Activated CD4-positive, alpha-beta T cell treated with anti-CD3 and anti-CD28 coated beads, Interleukin-2, amount 50 U/mL, for 48 hours (primary cell): Measurements from ENCODE around the gene DISP3.

Experiments
- DNase-seq, 2 experiments: peaks; one replicate each; pipeline ENCODE4 v3.0.0-alpha.2; 2020

The DISP3 gene, protein sequence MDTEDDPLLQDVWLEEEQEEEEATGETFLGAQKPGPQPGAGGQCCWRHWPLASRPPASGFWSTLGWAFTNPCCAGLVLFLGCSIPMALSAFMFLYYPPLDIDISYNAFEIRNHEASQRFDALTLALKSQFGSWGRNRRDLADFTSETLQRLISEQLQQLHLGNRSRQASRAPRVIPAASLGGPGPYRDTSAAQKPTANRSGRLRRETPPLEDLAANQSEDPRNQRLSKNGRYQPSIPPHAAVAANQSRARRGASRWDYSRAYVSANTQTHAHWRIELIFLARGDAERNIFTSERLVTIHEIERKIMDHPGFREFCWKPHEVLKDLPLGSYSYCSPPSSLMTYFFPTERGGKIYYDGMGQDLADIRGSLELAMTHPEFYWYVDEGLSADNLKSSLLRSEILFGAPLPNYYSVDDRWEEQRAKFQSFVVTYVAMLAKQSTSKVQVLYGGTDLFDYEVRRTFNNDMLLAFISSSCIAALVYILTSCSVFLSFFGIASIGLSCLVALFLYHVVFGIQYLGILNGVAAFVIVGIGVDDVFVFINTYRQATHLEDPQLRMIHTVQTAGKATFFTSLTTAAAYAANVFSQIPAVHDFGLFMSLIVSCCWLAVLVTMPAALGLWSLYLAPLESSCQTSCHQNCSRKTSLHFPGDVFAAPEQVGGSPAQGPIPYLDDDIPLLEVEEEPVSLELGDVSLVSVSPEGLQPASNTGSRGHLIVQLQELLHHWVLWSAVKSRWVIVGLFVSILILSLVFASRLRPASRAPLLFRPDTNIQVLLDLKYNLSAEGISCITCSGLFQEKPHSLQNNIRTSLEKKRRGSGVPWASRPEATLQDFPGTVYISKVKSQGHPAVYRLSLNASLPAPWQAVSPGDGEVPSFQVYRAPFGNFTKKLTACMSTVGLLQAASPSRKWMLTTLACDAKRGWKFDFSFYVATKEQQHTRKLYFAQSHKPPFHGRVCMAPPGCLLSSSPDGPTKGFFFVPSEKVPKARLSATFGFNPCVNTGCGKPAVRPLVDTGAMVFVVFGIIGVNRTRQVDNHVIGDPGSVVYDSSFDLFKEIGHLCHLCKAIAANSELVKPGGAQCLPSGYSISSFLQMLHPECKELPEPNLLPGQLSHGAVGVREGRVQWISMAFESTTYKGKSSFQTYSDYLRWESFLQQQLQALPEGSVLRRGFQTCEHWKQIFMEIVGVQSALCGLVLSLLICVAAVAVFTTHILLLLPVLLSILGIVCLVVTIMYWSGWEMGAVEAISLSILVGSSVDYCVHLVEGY (N-terminal part only)

DNA sequence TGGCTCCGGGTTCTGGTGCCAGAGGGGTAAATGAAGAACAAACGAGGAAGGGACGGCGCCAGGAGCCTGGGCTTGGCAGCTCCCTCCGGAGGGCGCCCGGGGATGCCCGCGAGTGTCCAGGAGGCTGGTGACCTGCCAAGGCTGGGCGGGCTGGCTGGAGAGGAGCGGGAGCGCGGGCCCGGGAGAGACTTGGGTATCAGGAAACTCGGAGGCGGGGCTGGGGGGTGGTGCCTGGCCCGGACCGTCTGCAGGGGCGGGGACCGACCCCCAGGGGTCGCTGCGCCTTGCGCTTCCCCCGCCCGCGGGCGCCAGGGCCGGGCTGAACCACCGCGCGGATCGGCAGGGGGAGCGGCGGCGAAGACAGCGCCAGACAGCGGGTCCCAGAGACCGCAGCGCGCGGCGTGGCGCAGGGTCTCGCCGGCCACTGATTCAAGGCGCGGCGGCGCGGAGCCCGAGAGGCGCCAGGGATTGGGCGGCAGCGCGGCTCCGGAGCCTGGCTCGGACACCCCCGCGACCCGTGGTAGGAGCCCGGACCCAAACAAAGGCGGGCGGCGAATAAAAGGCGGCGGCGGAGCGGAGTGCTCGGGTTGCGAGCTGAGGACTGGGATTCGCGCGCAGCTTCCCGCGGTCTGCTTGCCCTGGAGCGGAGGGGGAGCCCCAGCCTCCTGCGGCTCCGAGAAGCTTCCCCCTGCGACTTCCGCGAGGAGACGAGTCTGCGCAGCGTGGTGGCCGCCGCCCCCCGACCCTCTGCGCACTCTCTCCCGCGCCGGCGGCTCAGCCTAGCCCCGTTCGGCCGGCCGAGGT lies at the start of gene DISP3:
TSS of gene DISP3 (plus strand) at position 585 of the 804 bp plus-strand sequence. CDS start 21,838 bp downstream, outside the sequence.
- DNase-seq: peak; percentile 79 to 83

DNA sequence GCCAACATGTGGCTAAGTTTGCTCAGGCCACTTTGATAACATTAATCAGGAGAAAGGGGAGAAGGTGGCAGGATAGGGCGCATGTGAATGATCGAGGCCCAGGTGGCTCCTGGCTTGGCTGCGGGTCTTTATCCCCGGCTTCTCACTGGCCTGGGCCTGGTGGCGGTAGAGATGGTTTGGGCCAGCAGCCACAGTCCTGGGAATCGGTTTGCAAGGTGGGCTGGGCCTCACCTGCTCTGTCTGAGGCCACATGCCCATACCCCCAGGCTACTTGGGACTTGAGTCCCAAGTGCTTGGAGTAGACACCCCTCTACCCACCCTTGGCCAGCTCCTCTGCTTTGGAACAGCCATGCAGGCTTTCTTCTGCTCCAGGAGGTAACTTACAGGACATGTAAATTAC lies 49.7 kb upstream of the DISP3 start:
- DNase-seq: no peak

DNA sequence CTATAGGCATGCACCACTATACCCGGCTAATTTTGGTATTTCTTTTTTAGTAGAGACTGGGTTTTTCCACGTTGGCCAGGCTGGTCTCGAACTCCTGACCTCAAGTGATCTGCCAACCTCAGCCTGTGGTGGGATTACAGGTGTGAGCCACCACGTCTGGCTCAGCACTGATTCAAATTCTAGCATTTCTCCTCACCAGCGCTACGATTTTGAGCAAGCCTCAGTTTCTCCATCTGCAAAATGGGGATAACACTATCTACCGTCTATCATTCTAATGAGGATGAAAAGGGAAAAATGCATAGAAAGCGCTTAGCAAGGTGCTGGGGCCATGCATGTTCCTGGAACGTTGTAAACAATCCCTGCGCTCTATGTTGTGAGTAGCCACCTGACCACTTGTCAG lies 49.0 kb upstream of the DISP3 start:
- DNase-seq: no peak

DNA sequence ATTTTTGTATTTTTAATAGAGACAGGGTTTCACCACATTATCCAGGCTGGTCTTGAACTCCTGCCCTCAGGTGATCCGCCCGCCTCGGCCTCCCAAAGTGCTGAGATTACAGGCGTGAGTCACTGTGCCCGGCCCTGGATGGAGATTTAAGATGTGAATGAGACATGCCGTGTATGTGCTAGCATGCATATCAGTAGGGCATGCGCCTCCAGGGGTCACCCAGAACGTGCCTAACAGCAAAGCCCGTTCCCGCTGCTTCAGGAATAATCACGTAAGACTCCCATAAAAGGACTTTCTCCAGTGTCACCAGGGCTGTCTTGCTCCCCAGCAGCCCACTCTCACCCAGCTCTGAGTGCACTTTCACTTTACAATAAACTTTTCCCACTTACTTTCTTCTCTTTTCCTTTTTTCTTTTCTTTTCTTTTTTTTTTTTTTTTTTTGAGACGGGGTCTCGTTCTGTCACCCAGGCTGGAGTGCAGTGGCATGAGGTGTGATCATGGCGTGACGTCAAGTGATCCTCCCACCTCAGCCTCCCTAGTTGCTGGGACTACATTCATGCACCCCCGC lies 46.9 kb upstream of the DISP3 start:
- no peak for DNase-seq

DNA sequence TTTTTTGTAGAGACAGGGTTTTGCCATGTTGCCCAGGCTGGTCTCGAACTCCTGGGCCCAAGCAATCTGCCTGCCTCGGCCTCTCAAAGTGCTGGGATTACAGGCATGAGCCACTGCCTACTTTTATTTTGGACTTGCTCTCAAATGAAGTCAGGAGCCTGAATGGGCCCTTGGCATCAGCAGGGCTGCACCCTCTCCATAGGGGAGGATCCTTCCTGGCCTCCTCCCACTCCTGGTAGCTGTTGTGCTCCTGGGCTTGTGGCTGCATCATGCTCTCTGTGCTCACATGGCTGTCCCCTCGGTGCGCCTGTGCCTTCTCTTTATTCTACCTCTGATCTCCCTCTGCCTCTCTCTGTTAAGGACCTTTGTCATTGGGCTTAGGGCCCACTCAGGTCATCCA lies 46.4 kb upstream of the DISP3 start:
- DNase-seq: no peak

DNA sequence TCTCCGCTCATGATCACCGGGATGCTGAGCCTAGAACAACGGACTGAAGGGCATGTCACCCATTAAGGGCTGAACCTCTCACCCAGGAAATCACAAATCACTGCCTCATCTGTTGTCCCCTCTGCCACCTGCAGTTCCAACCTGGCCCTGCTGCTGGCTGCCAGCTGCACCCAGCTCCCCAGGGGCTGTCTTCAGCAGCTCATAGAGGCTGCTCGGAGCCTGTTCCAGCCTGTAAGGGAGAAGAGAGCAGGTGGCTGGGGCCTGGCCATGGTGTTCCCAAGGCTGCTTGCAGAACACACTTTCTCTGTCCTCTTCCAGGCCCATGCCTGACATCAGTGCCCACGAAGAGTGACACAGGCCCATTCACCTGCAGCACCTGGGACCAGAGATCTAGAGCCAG lies 44.5 kb upstream of the DISP3 start:
- no peak for DNase-seq

DNA sequence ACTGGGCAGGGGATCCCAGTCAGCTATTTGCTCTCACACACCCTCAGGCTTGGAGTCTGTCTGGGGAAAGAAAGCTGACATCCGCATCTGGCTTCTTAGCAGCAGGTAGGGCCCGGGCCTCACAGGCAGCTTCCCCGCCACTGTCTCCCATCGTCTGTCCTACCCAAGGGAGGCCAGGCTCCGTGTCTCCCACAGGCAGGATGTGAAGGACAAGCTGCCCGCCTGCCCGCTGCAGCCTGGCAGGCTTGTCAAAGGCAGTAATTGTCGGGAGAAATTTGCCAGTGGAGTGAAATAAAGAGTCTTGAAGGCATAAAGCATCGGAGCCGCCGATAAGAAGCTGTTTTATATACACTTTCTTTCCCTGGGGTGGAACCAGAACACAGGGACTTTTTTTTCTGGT lies 44.0 kb upstream of the DISP3 start:
- no peak for DNase-seq

DNA sequence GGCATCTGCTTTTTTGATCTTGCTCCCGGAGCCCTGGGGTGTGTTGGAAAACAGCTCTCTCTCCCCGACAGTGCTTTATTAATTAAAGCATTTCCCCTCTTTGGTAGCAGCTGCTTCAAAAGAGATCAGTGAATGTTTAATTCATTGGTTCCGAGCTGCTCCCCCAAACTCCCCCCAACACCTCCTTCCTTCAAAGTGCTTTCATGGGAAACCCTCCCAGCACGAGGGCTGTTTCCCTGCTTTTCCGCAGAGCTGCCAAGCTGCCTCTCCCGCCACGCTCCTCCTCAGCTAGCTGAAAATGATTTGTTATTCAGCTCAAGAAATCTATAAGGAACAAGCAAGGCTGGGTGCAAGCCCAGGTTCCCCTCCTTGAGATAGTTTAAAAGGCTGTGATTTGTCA lies 40.0 kb upstream of the DISP3 start:
- no peak for DNase-seq

DNA sequence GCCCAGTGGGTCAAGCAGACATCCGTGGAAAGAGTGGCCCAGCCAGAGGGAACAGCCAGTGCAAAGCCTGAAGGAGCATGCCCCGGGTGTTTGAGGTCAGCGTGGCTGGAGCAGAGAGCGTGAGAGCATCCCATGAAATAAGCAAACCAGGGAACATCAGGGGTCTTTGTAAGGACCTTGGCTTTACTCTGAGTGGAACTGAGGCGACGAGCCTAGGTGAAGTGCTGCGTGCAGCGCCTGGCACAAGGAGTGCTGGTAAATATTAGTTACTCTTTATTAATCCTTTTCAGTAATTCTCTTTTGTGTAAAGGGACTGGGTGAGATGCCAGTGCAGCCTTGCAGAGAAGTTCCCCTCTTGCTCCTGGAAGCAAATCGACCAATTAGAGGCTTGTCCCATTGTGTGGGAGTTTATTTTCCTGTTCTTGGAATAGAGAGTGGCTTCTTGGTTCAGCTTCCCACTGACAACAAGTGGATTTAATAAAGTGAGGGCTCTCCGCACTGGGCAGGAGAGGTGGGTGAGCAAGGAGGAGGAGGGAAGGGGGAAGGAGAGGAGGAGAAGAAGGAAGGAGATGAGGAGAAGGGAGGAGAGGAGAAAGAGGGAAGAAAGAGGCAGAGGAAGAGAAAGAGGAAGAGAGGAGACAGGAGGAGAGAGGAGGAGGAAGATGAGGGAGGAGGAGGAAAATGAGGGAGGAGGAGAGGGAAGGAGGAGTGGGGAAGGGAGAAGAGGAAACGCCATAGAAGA lies 37.6 kb upstream of the DISP3 start:
- DNase-seq: no peak

DNA sequence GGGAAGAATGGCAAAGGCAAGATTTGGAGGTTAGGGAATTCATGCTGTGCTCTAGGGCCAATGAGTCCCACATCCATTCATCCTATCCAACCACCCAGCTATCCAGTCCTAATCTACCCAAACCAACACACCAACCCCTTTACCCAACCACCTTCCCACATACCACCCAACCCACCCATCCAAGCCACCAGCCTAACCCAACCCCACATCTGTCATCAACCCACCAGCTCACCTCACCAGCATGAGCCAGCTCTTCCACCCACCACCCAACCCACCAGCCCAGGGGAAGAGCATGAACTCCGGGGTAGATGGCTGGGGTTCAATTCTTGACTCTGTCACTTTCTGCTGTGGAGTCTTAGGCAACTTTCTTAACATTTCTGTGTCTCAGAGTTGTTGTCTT lies 35.9 kb upstream of the DISP3 start:
- DNase-seq: no peak

DNA sequence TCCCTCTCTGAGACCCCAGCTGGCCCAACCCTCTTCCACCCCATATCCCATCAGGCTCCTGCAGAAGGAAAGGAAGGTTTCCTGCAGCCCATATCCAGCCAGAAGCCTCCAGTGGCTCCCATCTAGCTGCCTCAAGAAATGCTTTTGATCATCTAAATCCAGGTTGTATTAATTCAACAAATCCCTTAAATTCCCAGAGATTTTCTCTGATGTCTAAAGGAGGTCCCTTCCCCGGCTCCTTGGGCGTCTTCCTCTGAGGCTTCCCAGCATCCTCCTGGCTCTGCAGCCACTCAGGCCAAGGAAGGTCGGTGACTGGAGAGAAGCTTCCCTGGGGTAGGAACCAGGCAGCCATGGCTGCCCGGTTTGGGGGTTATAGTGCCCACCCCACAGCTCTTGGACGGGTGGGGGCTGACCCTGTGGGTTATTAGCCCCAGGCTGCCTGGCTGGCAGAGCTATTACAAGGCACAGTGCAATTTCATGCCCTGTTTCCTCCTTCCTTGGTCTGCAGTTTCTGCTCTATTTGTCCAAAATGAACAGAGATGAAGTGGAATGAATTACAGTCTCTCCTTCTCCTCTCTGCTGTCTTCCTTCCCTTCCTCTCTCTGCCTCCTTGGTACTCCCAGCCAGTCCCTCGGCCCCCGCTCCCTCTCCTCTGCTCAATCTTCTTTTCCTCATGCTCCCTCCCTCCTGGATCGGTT lies 34.8 kb upstream of the DISP3 start:
- no peak for DNase-seq

DNA sequence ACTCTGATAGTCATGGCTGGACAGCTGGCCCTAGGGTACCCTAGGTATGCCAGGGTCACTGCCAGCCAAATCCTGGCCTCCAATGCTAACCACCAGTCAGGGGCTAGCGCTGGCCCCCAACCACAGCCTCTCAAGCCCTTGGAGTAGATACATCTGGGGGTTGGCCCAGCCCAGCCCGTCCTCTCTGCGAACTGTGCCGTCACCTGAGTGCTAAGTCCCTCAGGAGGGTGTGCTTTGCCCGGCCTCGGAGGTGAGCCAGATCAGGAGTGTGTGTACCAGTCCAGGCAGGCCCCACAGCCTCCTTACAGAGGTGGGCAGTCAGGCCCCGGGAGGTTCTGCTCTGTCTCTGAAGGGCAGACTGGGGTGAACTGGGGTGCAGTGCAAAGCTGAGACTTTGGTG lies 34.0 kb upstream of the DISP3 start:
- no peak for DNase-seq

DNA sequence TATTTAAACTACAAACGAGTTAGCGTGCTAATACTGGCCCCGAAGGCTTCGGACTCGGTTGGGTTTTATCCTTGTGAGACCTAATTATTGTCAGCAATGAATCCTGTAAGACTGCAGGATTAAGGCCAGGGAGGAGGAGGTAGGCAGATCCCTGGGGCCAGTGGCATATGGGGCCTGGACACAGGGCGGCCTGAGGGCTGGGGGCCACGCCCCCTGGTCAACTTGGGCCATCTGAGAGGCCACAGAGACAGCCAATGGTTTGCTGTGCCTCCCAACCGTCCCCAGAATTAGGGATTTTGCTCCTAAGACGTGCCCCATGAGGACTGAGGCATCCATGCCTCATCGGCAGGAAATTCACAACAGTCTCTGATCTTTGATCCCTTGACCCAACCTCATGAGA lies 31.1 kb upstream of the DISP3 start:
- DNase-seq: no peak

DNA sequence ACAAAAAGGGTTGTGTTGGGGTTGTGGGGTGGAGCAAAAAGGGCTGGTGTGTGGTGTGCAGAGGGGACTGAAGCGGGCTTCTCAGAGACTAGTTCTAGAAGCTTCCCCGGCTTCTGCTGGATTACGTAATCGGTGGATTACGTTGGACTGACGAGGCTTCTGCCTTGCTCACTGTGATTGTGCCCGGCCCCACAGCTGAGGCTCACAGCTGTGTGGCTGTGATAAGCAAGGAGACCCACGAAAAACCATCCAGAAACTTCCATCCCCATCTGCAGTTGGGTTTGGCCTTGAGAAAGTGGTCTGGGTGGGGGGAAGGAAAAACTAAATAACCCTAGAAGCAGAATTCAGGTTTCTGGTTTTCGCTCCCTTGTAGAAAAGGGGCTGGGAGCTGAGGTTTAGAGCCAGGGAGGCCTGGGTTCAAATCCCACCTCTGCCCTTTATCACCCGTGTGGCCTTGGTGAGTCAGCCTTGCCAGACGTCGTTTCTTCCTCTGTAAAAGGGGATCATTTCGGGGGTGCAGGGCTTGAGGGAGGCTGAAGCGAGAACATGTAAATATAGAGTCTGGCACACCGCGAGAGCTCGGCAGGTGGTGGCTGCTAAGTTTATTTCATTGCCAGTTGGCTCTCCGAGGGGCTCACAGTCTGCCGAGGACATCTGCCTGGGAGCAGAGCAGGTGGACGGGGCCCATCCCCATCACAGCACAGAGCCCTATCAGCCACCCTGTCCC lies 30.4 kb upstream of the DISP3 start:
- DNase-seq: no peak

DNA sequence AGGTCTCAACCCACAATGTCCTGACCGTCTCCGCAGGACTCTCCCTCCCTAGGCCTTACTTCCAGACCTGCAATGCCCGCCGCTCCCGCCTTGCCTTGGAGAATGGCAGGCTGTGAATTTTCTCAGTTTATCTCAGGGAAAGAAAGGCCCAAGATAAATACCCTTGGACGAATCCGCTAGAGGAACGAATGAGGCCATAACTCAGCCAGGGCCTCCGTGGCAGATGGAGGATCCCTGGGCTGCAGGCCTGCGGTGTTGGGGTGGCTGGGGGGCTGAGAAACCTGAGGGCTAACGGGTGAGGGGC lies 29.9 kb upstream of the DISP3 start:
- DNase-seq: no peak

DNA sequence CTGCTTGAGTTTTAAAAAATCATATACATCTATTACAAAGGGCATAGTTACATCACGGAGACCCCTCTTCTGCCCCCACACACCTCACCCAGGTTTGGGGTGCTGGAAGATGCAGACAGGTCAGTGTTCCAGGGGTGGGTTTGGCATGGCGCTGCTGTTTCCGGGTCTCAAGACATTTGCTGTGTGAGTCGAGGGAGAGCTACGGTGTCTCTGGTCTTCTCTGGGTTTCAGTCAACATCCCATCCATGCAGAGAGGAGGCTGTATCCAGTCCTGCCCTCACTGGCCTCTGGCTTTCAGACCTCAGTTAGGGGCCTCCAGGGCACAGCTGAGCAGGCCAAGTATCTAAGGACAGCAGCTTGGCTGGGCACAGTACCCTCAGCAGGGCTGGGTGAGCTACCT lies 28.6 kb upstream of the DISP3 start:
- DNase-seq: no peak

DNA sequence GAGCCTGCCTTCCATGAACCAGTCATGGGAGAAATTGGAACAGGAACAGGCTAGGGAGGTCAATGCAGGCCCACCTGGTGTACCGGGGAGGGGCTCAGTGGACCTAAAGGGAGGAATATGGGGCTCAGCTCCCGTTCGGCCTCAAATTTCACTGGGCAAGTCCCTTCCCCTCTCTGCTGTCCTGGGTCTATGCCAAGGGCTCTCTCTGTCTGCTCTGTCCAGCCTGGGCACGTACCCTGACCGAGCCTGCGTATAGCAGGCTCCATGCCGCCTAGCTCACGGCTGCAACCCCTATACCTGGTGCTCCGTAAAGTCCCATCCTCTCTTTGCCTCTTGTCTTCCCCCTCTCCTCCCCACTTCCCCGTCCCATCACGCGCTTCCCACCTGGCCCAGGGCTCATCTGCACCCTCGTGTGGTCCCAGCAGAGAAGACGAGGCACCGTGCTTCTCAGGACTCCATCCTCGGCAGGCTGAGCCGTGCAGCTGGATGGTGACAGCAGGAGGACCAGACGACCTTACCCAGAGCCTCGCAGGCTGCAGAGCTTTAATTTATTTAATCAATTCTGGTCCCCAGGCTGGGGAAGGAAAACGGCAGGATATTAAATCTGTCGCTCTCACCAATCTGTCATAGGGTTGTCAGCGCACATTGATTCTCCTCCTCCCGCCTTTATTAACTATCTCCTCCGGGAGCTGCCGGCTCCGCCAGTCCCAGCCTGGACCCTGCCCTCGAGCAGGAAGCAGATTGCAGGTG lies 25.0 kb upstream of the DISP3 start:
- no peak for DNase-seq

DNA sequence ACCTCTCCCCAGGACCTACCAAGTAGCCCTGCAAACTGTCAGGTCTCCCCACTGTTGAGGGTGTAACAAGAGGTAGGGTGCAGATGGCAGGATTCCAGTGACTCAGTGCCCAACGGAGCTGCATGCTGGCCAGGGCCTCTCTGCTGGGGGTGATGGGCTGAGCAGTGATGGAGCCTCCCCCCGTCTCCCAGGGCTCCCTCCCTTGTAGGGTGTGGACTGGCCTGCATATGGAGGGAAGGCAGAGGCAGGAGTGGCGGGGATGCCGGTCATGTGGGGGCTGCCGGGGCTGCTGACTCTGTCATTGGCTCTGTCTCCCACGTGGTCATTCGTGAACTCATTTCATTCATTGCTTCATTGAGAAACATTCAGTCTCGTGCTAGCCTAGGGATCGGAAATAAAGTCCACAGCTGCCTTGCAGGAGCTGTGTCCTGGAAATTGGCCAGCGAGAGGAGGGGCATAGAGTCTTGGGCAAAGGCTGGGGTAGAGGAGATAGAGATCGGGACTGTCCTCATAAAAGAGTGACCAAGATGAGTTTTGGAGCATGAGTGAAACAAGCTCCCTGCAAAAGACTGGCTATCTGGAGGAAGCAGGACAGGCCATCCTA lies 22.9 kb upstream of the DISP3 start:
- no peak for DNase-seq

DNA sequence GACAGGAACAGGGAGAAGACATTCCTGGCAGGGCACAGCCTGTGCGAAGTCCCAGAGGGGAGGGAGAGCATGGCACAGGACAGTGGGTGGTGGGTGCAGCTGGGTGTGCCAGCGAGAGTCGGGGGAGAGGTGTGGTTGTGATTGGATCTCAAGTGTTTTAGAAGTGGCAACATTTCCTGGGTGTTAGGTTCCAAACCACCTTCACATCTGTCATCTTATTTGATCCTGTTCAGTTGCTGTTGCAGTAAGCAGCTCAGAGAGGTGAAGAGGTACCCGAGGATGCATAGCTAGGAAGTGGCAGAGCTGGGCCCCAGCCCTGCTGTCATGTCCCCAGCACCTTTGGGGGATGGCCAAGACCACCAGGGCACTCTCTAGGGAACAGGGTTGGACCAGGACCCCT lies 22.0 kb upstream of the DISP3 start:
- no peak for DNase-seq
